Mesendoderm (in vitro differentiated cells): Measurements from ENCODE around the gene IQCM.
"Not testable (repeated sequence)": the region's sequence is repeated elsewhere in the genome, so short reads cannot be mapped to it uniquely, and the experiment has no call there.

Experiments
- DNase-seq: peaks from one replicate; pipeline ENCODE4 v3.0.0; 2013
- H2AK5ac ChIP-seq: 2 replicates; pipeline ENCODE4 v1.6.1; 2013; ENCODE audit warnings: low read length, inconsistent platforms
- H2BK120ac ChIP-seq: 2 replicates; pipeline ENCODE4 v1.6.1; 2013; ENCODE audit warnings: low read depth, mild to moderate bottlenecking, low read length, moderate library complexity, mixed read lengths
- H2BK15ac ChIP-seq: replicated peaks from 2 replicates; pipeline ENCODE4 v1.6.1; 2013; ENCODE audit warnings: low read depth, mild to moderate bottlenecking, moderate library complexity
- H2BK5ac ChIP-seq: 2 replicates; pipeline ENCODE4 v1.6.1; 2013; ENCODE audit warnings: low read length, inconsistent platforms
- H3K18ac ChIP-seq: 2 replicates; pipeline ENCODE4 v1.6.1; 2013; ENCODE audit warnings: mild to moderate bottlenecking, low read length, mixed read lengths
- H3K23ac ChIP-seq: one replicate; pipeline ENCODE4 v1.6.1; 2013; ENCODE audit warnings: low read length
- H3K27ac ChIP-seq: 2 replicates; pipeline ENCODE4 v1.5.1; 2013; ENCODE audit warnings: low read depth, mild to moderate bottlenecking, inconsistent platforms, low read length, moderate library complexity
- H3K27me3 ChIP-seq: 2 replicates; pipeline ENCODE4 v1.6.1; 2013; ENCODE audit warnings: low read length, control low read depth, mild to moderate bottlenecking, inconsistent platforms; ENCODE audit not compliant: insufficient read depth, poor library complexity
- H3K36me3 ChIP-seq: 2 replicates; pipeline ENCODE4 v1.6.1; 2013; ENCODE audit warnings: low read length, inconsistent platforms; ENCODE audit not compliant: control insufficient read depth, insufficient read depth
- H3K4ac ChIP-seq: one replicate; pipeline ENCODE4 v1.6.1; 2013; ENCODE audit warnings: low read depth, mild to moderate bottlenecking, low read length, moderate library complexity
- H3K4me1 ChIP-seq: 2 replicates; pipeline ENCODE4 v1.6.1; 2013; ENCODE audit warnings: low read depth, low read length, inconsistent platforms; ENCODE audit not compliant: control insufficient read depth
- H3K4me2 ChIP-seq: 2 replicates; pipeline ENCODE4 v1.6.1; 2013; ENCODE audit warnings: low read length
- H3K4me3 ChIP-seq: 2 replicates; pipeline ENCODE4 v1.5.1; 2013; ENCODE audit warnings: mild to moderate bottlenecking, low read length
- H3K56ac ChIP-seq: one replicate; pipeline ENCODE4 v1.6.1; 2013; ENCODE audit warnings: low read length
- H3K79me1 ChIP-seq: 2 replicates; pipeline ENCODE4 v1.6.1; 2013; ENCODE audit warnings: low read length, inconsistent platforms
- H3K79me2 ChIP-seq: 2 replicates; pipeline ENCODE4 v1.6.1; 2013; ENCODE audit warnings: mild to moderate bottlenecking, low read length; ENCODE audit not compliant: control insufficient read depth, insufficient read depth
- H3K9ac ChIP-seq: 2 replicates; pipeline ENCODE4 v1.6.1; 2013; ENCODE audit warnings: low read length, inconsistent platforms
- H4K5ac ChIP-seq: one replicate; pipeline ENCODE4 v1.6.1; 2013; ENCODE audit warnings: low read length
- H4K8ac ChIP-seq: one replicate; pipeline ENCODE4 v1.6.1; 2013; ENCODE audit warnings: low read depth, mild to moderate bottlenecking, control low read depth, low read length, moderate library complexity
- WGBS: extraction: QIAGEN DNeasy Blood & Tissue Kit; methylation state at CpG from one replicate; pipeline ENCODE4 v1.1.7; 2013; ENCODE audit warnings: low lambda C conversion rate, missing lambda C conversion rate; ENCODE audit not compliant: insufficient coverage; ENCODE audit errors: extremely low coverage; 5-methylcytosine and 5-hydroxymethylcytosine counted together

Gene IQCM

DNA sequence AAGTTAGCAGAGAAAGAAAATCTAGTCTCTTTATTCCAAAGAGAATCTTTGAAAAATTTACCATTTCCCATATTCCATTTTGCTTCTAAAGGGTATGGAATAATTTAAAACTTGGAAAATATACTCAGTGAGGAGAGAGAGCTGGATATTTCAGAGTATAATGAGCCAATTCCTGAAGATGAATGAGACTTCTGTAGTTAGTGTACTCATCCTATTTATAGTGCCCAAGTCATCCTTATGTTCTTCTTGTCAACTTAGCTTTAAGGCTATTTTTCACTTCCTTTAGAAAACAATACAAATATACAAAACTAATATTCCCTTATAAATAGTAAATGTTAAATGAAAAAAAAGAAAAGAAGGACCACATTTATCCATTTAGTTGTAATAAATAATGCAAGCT lies 302.6 kb downstream of the IQCM start:
- no peak overlapping the region for H3K4me2 ChIP-seq

DNA sequence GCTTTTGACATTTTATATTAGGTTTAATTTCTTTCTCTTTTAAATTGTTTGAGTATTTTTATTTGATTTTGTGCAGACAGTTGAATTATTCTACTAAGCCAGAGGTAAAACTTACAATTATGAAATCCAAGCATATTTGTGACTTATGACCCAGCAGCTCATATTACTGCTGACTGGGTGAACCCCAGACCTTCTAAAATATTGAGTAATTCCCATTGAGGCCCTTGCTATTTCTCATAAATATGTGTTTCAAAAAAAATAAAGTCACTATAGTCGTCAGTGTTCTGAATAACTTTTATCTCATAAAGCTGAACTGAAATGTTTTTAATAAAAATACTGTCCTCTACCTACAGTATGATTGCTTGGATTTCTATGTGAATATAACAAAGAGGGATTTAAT lies 303.1 kb downstream of the IQCM start:
- Histone ChIP-seq H3K79me2 (no peaks in the 10 kb centered on the region), H3K23ac (no peak overlapping the region), H3K27me3 (no peaks in the 10 kb centered on the region), H2BK5ac (no peak overlapping the region), H4K5ac (no peak overlapping the region), H3K4ac (no peak overlapping the region), H3K4me3 (no peak overlapping the region), H3K18ac (no peak overlapping the region), H4K8ac (no peak overlapping the region), H3K56ac (no peak overlapping the region), H3K36me3 (no peaks in the 10 kb centered on the region), H2AK5ac (no peak overlapping the region), H3K79me1 (no peaks in the 10 kb centered on the region), H3K4me1 (no peaks in the 10 kb centered on the region), H3K4me2 (no peak overlapping the region), H3K27ac (no peak overlapping the region), H2BK15ac (no peak overlapping the region), H3K9ac (no peak overlapping the region), H2BK120ac (no peak overlapping the region)
- DNase-seq: no peak
- WGBS: no CpG with 5 or more reads among the region's 1 CpG

More for the DNA sequence above, 302.6 kb downstream of the IQCM start:
- Histone ChIP-seq H3K4me1 (no peaks in the 10 kb centered on the region), H3K9ac (no peak overlapping the region), H2BK5ac (no peak overlapping the region), H3K23ac (no peak overlapping the region), H3K36me3 (no peaks in the 10 kb centered on the region), H4K5ac (no peak overlapping the region), H3K79me2 (no peaks in the 10 kb centered on the region), H3K4me3 (no peak overlapping the region), H3K4ac (no peak overlapping the region), H3K27ac (no peak overlapping the region), H2BK15ac (no peak overlapping the region), H3K56ac (no peak overlapping the region), H2AK5ac (no peak overlapping the region), H3K27me3 (no peaks in the 10 kb centered on the region), H3K79me1 (no peaks in the 10 kb centered on the region), H2BK120ac (no peak overlapping the region), H4K8ac (no peak overlapping the region), H3K18ac (no peak overlapping the region)
- no peak for DNase-seq

DNA sequence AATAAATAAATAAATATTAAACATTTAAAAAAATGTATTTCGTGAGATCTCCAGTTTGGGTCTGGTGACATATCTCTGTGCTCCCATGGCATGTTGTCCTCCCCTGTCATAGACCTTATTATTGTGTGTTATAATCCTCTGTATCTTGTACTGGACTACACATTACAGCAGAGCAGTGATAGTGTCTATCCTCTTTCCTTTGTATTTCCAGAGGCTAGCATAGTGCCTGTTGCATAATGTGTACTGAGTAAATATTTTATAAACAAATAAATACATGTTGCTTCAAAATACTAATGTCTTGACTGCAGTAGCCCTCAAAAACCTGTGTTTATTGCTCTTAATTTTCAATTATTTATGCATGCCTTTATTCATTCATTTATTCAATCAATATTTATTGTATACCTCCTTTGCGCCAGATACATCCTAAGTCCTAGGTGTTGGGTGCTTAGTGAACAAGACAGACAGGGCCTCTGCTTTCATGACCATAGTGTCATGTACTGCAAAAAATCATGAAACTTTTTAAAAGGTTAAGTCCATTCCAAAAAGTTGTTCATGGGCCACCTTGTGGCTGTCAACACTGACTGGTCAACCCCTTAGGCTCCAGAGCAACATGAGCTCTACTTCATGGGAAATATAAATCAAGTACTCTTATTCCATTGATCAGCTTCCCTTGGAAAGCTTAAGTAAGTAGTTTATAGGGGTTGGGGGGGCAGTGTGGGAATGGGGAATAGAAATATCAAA lies 303.9 kb downstream of the IQCM start:
- Histone ChIP-seq H3K23ac (no peak overlapping the region), H2BK15ac (no peak overlapping the region), H4K5ac (no peak overlapping the region), H3K27me3 (no peaks in the 10 kb centered on the region), H3K9ac (no peak overlapping the region), H3K4ac (no peak overlapping the region), H3K56ac (no peak overlapping the region), H3K4me2 (no peak overlapping the region), H2BK120ac (no peak overlapping the region), H3K36me3 (no peaks in the 10 kb centered on the region), H3K18ac (no peak overlapping the region), H3K79me2 (no peaks in the 10 kb centered on the region), H3K79me1 (no peaks in the 10 kb centered on the region), H2AK5ac (no peak overlapping the region), H4K8ac (no peak overlapping the region), H2BK5ac (no peak overlapping the region), H3K4me3 (no peak overlapping the region), H3K27ac (no peak overlapping the region), H3K4me1 (no peaks in the 10 kb centered on the region)
- no CpG with 5 or more reads among the region's 2 CpGs for WGBS
- DNase-seq: no peak

DNA sequence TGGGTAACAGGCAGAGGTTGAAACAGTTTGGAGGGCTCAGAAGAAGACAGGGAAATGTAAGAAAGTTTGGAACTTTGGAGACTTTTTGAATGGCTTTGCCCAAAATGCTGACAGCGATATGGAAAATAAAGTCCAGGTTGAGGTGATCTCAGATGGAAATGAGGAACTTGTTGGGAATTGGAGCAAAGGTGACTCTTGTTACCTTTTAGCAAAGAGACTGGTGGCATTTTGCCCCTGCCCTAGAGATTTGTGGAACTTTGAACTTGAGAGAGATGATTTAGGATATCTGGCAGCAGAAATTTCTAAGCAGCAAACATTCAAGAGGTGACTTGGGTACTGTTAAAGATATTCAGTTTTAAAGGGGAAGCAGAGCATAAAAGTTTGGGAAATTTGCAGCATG lies 308.3 kb downstream of the IQCM start:
- H3K4me2 ChIP-seq, DNase-seq, H2BK15ac ChIP-seq, H3K79me1 ChIP-seq, H3K4me3 ChIP-seq, H4K8ac ChIP-seq, H3K23ac ChIP-seq, H3K4me1 ChIP-seq, H3K18ac ChIP-seq, H3K56ac ChIP-seq, H3K27me3 ChIP-seq, H2BK120ac ChIP-seq, H2BK5ac ChIP-seq, H3K9ac ChIP-seq, H3K79me2 ChIP-seq, H3K27ac ChIP-seq, H3K4ac ChIP-seq, H3K36me3 ChIP-seq, H4K5ac ChIP-seq, H2AK5ac ChIP-seq: not testable (repeated sequence)
- no CpG with 5 or more reads among the region's 1 CpG for WGBS

DNA sequence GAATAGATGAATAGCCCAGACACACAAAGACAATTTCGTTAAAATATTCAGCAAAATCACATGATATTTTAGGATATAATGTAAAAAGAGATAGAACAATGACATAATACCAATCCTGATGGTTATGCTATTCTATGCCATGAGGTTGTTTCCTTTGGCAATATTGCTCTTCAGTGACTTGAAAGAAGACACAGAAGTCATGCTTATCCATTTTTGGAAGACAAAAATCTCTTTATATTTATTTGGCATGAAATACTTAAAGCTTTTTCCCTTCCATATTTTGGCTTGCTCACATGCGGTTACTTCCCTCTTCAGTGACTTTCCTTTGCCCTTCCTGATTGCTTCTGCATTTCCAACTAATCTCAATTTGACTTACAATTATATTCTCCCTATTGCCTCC lies 314.8 kb downstream of the IQCM start:
- no peak overlapping the region for H3K18ac ChIP-seq
- H3K27me3 ChIP-seq: no peaks in the 10 kb centered on the region
- no peak overlapping the region for H3K27ac ChIP-seq
- H3K23ac ChIP-seq: no peak overlapping the region
- H3K9ac ChIP-seq: no peak overlapping the region
- no peak overlapping the region for H3K4me2 ChIP-seq
- no peak overlapping the region for H2BK15ac ChIP-seq
- H4K5ac ChIP-seq: no peak overlapping the region
- H3K4me1 ChIP-seq: no peaks in the 10 kb centered on the region
- no CpG with 5 or more reads among the region's 2 CpGs for WGBS
- DNase-seq: no peak
- no peaks in the 10 kb centered on the region for H3K36me3 ChIP-seq
- H3K56ac ChIP-seq: no peak overlapping the region
- no peak overlapping the region for H2BK120ac ChIP-seq
- no peaks in the 10 kb centered on the region for H3K79me2 ChIP-seq
- no peak overlapping the region for H2BK5ac ChIP-seq
- no peak overlapping the region for H3K4ac ChIP-seq
- no peak overlapping the region for H3K4me3 ChIP-seq
- H3K79me1 ChIP-seq: no peaks in the 10 kb centered on the region
- no peak overlapping the region for H2AK5ac ChIP-seq
- no peak overlapping the region for H4K8ac ChIP-seq

- Histone ChIP-seq H2AK5ac (no peak overlapping the region), H3K36me3 (no peaks in the 10 kb centered on the region), H3K4me2 (no peak overlapping the region), H2BK15ac (no peak overlapping the region), H3K79me2 (no peaks in the 10 kb centered on the region), H3K79me1 (no peaks in the 10 kb centered on the region), H2BK5ac (no peak overlapping the region), H3K4me1 (no peaks in the 10 kb centered on the region), H2BK120ac (no peak overlapping the region), H3K23ac (no peak overlapping the region), H3K27me3 (no peaks in the 10 kb centered on the region), H3K18ac (no peak overlapping the region), H4K8ac (no peak overlapping the region), H4K5ac (no peak overlapping the region), H3K9ac (no peak overlapping the region), H3K56ac (no peak overlapping the region), H3K4me3 (no peak overlapping the region), H3K4ac (no peak overlapping the region), H3K27ac (no peak overlapping the region)
- DNase-seq: no peak
- WGBS: no CpG with 5 or more reads among the region's 2 CpGs
Observed at GRCh38 chr4:149499726-149500125, 315.9 kb downstream of the IQCM start.
